ENCODE data around the gene KRTAP5-5. TPM values are rescaled to one million over a fixed set of nuclear protein-coding genes. Genes with fewer than 3 reads are reported as not detected.

Gene KRTAP5-5
- total RNA-seq, 2 experiments from 2014 or later: not detected

DNA sequence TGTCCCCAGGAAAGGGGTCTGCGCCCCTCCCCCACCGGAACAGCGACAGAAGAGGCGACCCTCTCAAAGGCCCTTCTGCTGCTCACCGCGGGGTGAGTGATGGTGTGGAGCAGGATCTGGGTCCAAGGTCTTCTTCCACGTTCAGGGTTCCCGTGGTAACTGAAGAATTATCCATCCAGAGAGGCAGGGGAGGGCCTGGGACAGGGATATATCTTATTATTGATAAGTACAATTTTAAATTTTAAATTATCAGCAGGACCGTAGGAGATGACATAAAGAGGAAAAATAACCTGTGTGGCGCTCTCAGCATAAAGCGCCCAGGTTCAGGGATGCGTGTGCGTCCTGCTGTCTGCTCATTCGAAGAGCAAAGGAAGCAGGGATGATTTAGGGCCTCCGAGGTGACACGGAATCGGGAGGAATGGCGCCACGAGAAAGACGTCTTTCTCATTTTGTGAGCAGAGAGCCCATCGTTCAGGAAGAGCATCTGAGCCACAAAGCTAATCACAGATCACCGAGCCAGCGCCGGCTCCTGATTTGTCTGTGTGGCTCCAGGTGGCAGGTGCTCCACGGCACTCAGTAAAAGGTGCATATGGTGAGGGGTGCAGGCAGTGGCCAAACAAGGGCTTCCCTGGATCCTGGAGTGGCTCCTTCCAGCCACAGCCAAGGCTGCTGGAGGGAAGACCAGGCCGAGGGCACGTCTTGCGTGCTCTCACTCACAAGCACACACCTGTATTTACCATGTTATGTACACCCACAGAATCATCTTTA, 19.3 kb downstream of the KRTAP5-5 start:
- H3K9me3 Mint-ChIP-seq: no peaks in the 10 kb centered on the region
- POLR2A ChIA-PET: no interaction called here
- no peak overlapping the region for H3K4me3 Mint-ChIP-seq
- no peaks in the 10 kb centered on the region for H3K36me3 Mint-ChIP-seq (ENCODE audit: low read depth)
- no peak overlapping the region for H3K27ac Mint-ChIP-seq
- H3K27me3 Mint-ChIP-seq: peaks cover 7% of the 10 kb centered on the region
- DNase-seq: no peak
- H3K4me1 Mint-ChIP-seq: no peaks in the 10 kb centered on the region
- CTCF ChIA-PET: no interaction called here

DNA sequence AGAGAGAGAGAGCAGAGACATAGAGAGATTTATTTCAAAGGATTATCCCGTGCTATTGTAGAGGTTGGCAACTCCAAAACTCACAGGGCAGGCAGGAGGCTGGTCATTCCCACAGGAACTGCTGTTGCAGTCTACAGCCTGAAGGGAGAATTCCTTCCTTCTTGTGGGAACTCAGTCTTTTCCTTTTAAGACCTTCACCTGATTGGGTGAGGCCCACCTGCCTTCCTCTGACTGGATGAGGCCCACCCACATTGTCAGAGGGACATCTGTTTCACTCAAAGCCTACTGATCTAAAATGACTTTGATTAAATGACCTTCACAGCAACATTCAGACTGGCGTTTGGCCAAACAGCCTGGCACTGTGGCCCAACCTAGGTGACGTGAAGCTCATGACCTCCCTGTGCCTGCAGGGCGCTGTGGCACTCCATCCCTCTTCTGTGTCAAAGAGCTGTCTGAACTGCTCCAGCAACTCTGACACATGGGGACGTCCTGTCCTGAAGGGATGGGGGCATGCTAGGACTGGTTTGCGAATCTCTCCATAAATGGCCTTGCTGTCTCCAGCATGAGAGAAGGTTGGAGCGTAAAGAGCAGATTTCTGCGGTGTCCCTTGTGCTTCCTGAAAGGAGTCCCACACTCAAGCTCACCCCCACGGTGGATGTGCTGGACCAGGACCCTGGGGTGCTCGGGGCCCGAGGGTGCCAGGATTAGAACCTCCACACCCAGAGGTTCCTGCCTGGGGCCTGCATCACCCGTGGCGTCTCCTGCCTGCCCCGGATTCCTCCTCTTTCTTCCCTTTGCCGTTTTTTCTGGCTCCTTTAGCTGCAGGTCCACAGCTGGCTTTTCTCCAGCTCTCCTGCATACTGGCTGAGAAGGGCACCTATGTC, 20.7 kb downstream of the KRTAP5-5 start:
- H3K9me3 Mint-ChIP-seq: no peaks in the 10 kb centered on the region
- peaks cover 9% of the 10 kb centered on the region for H3K27me3 Mint-ChIP-seq
- H3K4me1 Mint-ChIP-seq: no peaks in the 10 kb centered on the region
- H3K27ac Mint-ChIP-seq: no peak overlapping the region
- ChIA-PET POLR2A (no interaction called here), CTCF (interaction anchor here (0.8 to 4.2 kb wide), 3 partner anchors 41 to 182 kb away, joined by 3 to 58 read pairs (median 10); no protein-coding TSS in a partner anchor)
- H3K4me3 Mint-ChIP-seq: no peak overlapping the region
- DNase-seq: no peak
- no peaks in the 10 kb centered on the region for H3K36me3 Mint-ChIP-seq (ENCODE audit: low read depth)

DNA sequence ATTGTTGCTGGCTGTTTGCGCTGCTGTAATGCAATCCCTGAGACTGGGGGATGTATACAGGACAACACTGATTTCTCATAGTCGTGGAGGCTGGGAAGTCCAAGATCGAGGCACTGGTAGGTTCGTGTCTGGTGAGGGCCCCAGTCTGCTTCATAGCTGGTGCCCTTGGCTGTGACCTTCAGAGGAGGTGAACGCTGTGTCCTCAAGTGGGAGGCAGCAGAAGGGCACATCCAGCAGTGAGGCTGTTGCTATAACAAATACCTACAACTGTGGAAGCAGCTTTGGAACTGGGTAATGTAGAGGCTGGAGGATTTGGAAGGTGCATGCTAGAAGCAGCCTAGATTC, 21.3 kb downstream of the KRTAP5-5 start:
- ChIA-PET POLR2A (interaction anchor here (0.7 kb wide), 1 partner anchor 11 kb away, joined by 3 read pairs; no protein-coding TSS in a partner anchor), CTCF (interaction anchor here (0.8 to 4.2 kb wide), 4 partner anchors 13 to 182 kb away, joined by 3 to 58 read pairs (median 17); no protein-coding TSS in a partner anchor)
- Mint-ChIP-seq H3K9me3 (no peaks in the 10 kb centered on the region), H3K27ac (no peak overlapping the region), H3K4me3 (no peak overlapping the region), H3K27me3 (peaks cover 9% of the 10 kb centered on the region), H3K4me1 (no peaks in the 10 kb centered on the region), H3K36me3 (ENCODE audit: low read depth) (no peaks in the 10 kb centered on the region)
- no peak for DNase-seq

DNA sequence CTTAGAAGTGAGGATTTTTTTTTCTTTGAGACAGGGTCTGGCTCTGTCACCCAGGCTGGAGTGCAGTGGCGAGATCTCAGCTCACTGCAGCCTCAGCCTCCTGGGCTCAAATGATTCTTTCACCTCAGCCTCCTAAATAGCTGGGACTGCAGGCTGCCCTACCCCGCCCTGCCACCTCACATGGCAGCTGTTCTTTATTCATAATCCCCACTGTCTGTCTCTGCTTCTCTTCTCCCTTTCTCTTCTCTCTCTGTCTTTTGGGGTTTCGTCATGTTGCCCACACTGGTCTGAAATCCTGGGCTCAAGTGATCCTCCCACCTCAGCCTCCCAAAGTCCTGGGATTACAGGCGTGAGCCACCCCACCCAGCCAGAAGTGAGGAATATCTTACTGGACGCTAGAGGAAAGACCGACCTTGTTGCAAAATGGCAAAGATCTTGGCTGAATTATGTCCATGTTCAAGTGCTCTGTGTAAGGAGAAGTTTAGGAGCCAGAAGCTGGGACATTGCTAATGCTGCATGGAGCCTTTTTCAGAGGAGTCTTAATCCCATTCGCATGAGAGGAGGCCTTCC, 21.9 kb downstream of the KRTAP5-5 start:
- H3K4me1 Mint-ChIP-seq: no peaks in the 10 kb centered on the region
- CTCF ChIA-PET: interaction anchor here (1.1 to 4.2 kb wide), 5 partner anchors 13 to 350 kb away, joined by 3 to 58 read pairs (median 24); no protein-coding TSS in a partner anchor
- DNase-seq: no peak
- H3K4me3 Mint-ChIP-seq: no peak overlapping the region
- no peaks in the 10 kb centered on the region for H3K36me3 Mint-ChIP-seq (ENCODE audit: low read depth)
- H3K27me3 Mint-ChIP-seq: peaks cover 9% of the 10 kb centered on the region
- POLR2A ChIA-PET: interaction anchor here (0.7 to 1.9 kb wide), 2 partner anchors 12 to 41 kb away, joined by 3 to 5 read pairs; no protein-coding TSS in a partner anchor
- H3K9me3 Mint-ChIP-seq: no peaks in the 10 kb centered on the region
- H3K27ac Mint-ChIP-seq: no peak overlapping the region

GRCh38 chr11:1652026-1652425, 22.5 kb downstream of the KRTAP5-5 start:
- ChIA-PET CTCF (interaction anchor here (0.6 to 4.2 kb wide), 49 partner anchors 9 to 1244 kb away, joined by 3 to 68 read pairs (median 4); partner anchors contain the start of gene SYT8), POLR2A (interaction anchor here (0.8 to 1.9 kb wide), 4 partner anchors 39 to 265 kb away, joined by 3 to 5 read pairs (median 3); no protein-coding TSS in a partner anchor)
- H3K4me3 Mint-ChIP-seq: no peak overlapping the region
- no peaks in the 10 kb centered on the region for H3K9me3 Mint-ChIP-seq
- peaks cover 13% of the 10 kb centered on the region for H3K27me3 Mint-ChIP-seq
- no peak for DNase-seq
- H3K36me3 Mint-ChIP-seq (ENCODE audit: low read depth): no peaks in the 10 kb centered on the region
- H3K27ac Mint-ChIP-seq: no peak overlapping the region
- H3K4me1 Mint-ChIP-seq: no peaks in the 10 kb centered on the region

DNA sequence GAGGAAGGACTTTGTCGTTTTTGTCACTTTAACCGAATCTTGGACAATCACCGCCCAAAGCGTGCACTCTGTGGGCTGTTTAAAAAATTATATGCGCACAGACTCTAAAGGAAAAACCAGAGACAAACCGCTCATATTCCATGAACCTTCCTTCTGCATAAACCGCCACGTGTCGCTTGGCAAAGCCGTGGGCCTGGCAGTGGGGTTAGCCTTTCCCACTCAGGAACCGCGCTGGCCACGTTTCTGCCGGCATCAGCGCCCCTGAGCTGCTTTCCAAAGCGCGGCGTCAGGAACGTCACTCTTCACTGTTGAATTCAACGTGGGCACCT, 22.8 kb downstream of the KRTAP5-5 start:
- Mint-ChIP-seq H3K36me3 (ENCODE audit: low read depth) (no peaks in the 10 kb centered on the region), H3K4me1 (no peaks in the 10 kb centered on the region), H3K27me3 (peaks cover 13% of the 10 kb centered on the region), H3K27ac (no peak overlapping the region), H3K9me3 (no peaks in the 10 kb centered on the region), H3K4me3 (no peak overlapping the region)
- ChIA-PET CTCF (interaction anchor here (0.6 to 4.2 kb wide), 49 partner anchors 9 to 1243 kb away, joined by 3 to 68 read pairs (median 4); partner anchors contain the start of gene SYT8), POLR2A (interaction anchor here (0.8 to 1.9 kb wide), 4 partner anchors 39 to 265 kb away, joined by 3 to 5 read pairs (median 3); no protein-coding TSS in a partner anchor)
- DNase-seq: no peak

DNA sequence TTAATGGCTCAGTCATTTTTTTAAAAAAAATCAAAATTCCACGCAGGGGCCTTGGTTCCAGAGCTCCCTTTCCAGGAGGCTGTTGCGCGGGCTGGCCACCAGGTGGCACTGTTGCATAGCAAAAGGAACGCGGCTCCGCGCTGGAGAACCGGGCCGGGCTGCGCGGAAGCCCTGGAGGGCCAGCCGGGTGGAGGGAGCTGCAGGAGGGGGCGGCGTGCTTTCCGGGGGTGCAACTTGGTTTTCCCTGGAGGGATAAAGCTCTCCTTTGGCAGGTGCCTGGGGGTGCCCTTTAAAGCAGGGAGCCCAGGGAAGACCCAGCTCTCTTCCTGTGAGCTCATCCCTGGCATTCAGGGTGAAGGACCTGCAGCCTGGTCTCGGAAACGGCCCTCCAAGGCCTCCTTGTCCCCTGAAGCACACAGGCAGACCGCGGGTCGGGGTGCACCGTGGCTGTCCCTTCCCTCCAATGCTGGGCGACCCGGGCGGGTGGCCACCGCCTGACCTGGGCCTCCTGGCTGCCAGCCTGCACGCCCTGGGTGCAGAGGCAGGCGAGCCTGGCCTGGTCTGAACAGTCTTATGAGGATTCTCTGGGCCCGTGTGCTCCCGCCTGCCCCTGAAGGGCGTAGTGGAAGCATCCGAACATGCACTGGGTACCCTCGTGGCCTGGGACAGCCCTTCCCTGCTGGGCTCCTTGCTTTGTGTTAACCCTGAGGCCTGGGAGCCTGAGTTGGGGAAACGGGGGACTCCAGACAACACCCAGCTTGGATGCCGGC, 23.4 kb downstream of the KRTAP5-5 start:
- ChIA-PET POLR2A (interaction anchor here (0.8 to 1.9 kb wide), 4 partner anchors 38 to 264 kb away, joined by 3 to 5 read pairs (median 3); no protein-coding TSS in a partner anchor), CTCF (interaction anchor here (0.6 to 4.2 kb wide), 51 partner anchors 10 to 1243 kb away, joined by 3 to 68 read pairs (median 4); partner anchors contain the start of gene SYT8)
- Mint-ChIP-seq H3K27ac (no peak overlapping the region), H3K9me3 (no peaks in the 10 kb centered on the region), H3K27me3 (peaks cover 13% of the 10 kb centered on the region), H3K36me3 (ENCODE audit: low read depth) (no peaks in the 10 kb centered on the region), H3K4me1 (no peaks in the 10 kb centered on the region), H3K4me3 (no peak overlapping the region)
- peak; percentile 77 for DNase-seq

GRCh38 chr11:1653541-1654387, 24.2 kb downstream of the KRTAP5-5 start:
- Mint-ChIP-seq H3K4me3 (no peak overlapping the region), H3K9me3 (no peaks in the 10 kb centered on the region), H3K27ac (no peak overlapping the region), H3K4me1 (no peaks in the 10 kb centered on the region), H3K27me3 (peaks cover 16% of the 10 kb centered on the region), H3K36me3 (ENCODE audit: low read depth) (no peaks in the 10 kb centered on the region)
- POLR2A ChIA-PET: interaction anchor here (1.7 kb wide), 1 partner anchor 263 kb away, joined by 3 read pairs; no protein-coding TSS in a partner anchor
- CTCF ChIA-PET: interaction anchor here (1.2 to 4.2 kb wide), 23 partner anchors 15 to 688 kb away, joined by 3 to 68 read pairs (median 9); partner anchors contain the start of gene SYT8
- no peak for DNase-seq

DNA sequence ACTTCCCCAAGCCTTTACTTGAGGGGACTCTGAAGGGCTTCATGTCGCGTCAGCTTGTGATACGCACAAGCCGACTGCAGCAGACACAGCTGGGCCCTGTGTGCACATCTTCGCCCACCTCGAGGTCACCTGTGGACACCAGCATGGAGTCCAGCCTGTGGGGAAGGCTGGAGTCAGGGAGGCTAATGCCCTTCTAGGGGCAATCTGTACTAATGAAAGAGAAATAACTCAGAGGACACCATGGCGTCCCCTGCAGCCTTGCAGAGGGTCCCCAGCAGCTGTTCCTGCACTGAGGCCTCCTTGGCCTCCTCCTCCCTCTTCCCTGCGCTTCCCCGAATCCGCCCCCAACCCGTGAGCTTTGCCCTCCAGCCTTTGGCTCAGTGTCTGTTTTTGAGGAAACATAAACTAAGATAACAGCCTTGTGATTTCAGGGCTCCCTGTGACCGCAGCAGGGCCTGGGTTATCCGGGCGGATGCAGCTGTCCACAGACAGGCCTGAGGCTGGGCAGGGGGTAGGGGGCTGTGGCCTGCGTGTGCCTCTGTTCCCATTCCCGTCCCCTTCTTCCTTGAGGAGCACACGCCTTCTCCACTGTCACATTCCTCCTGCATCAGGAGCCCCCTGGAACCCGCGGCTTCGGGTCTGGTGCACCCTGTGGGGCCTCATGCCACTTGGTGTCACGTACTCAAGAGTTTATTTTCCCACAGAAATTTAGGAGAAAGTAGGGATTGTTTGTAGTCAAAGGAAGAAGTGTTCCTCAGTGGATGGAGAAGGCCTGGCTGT, 25.0 kb downstream of the KRTAP5-5 start:
- DNase-seq: no peak
- CTCF ChIA-PET: interaction anchor here (2.6 to 3.1 kb wide), 2 partner anchors 178 to 347 kb away, joined by 24 to 68 read pairs; partner anchors contain the start of gene SYT8
- H3K36me3 Mint-ChIP-seq (ENCODE audit: low read depth): no peaks in the 10 kb centered on the region
- no peaks in the 10 kb centered on the region for H3K9me3 Mint-ChIP-seq
- peaks cover 20% of the 10 kb centered on the region for H3K27me3 Mint-ChIP-seq
- no peak overlapping the region for H3K27ac Mint-ChIP-seq
- POLR2A ChIA-PET: no interaction called here
- H3K4me3 Mint-ChIP-seq: no peak overlapping the region
- peaks cover 4% of the 10 kb centered on the region for H3K4me1 Mint-ChIP-seq

GRCh38 chr11:1655168-1656060, 25.8 kb downstream of the KRTAP5-5 start:
- Mint-ChIP-seq H3K4me3 (no peak overlapping the region), H3K27me3 (peaks cover 28% of the 10 kb centered on the region), H3K27ac (no peak overlapping the region), H3K36me3 (ENCODE audit: low read depth) (no peaks in the 10 kb centered on the region), H3K4me1 (peaks cover 12% of the 10 kb centered on the region), H3K9me3 (no peaks in the 10 kb centered on the region)
- ChIA-PET POLR2A (no interaction called here), CTCF (no interaction called here)
- no peak for DNase-seq
